ENCODE data around the gene AKAP1. TPM values are rescaled to one million over a fixed set of nuclear protein-coding genes. Genes with fewer than 3 reads are reported as not detected.
"Not testable (repeated sequence)": the region's sequence is repeated elsewhere in the genome, so short reads cannot be mapped to it uniquely, and the experiment has no call there.

Gene AKAP1
- total RNA-seq, 4 donors from 2014 or later, result 45.8 to 68.2 (median 54.9) TPM

- TF ChIP-seq POLR2A (IDR thresholded peaks at IDR 0.05), result no peak
- TF ChIP-seq CTCF (IDR thresholded peaks at IDR 0.05), result no peak
- intact Hi-C loops (cut with DNase I; ENCODE audit: low total_unique reads), result no loop called here
- 66 to 75% methylated on average over 4 of the region's 4 CpGs for WGBS, 2 donors
- no peak for DNase-seq (ENCODE audit: low spot score in 2 of 2)
- H3K4me3 ChIP-seq (ENCODE audit: low read depth, poor library complexity, severe bottlenecking), result no peak overlapping the region
These were observed 17.1 kb downstream of the AKAP1 start for GRCh38 chr17:57102122-57102521.

- WGBS, 2 donors, result 95 to 96% methylated on average over 12 of the region's 12 CpGs
- intact Hi-C loops (cut with DNase I; ENCODE audit: low total_unique reads); H3K4me3 ChIP-seq (ENCODE audit: low read depth, poor library complexity, severe bottlenecking); DNase-seq (ENCODE audit: low spot score in 2 of 2): not testable (repeated sequence)
These were observed 17.6 kb downstream of the AKAP1 start for GRCh38 chr17:57102660-57103059.

GRCh38 chr17:57104461-57105175 is 19.6 kb downstream of the AKAP1 start:
- no peak for TF ChIP-seq CTCF (IDR thresholded peaks at IDR 0.05)
- TF ChIP-seq POLR2A (IDR thresholded peaks at IDR 0.05), result no peak
- intact Hi-C loops (cut with DNase I; ENCODE audit: low total_unique reads), result no loop called here
- DNase-seq (ENCODE audit: low spot score in 2 of 2), result no peak
- 93% methylated on average over 6 to 7 of the region's 7 CpGs for WGBS, 2 donors
- H3K4me3 ChIP-seq (ENCODE audit: low read depth, poor library complexity, severe bottlenecking), result no peak overlapping the region

GRCh38 chr17:57105591-57105990 is 20.5 kb downstream of the AKAP1 start:
- DNase-seq (ENCODE audit: low spot score in 2 of 2), result no peak
- TF ChIP-seq CTCF (IDR thresholded peaks at IDR 0.05) (no peak), POLR2A (IDR thresholded peaks at IDR 0.05) (no peak)
- WGBS, 2 donors, result 83 to 93% methylated on average over 8 of the region's 8 CpGs
- intact Hi-C loops (cut with DNase I; ENCODE audit: low total_unique reads), result no loop called here
- H3K4me3 ChIP-seq (ENCODE audit: low read depth, poor library complexity, severe bottlenecking), result no peak overlapping the region

- intact Hi-C loops (cut with DNase I; ENCODE audit: low total_unique reads), result no loop called here
- no peak overlapping the region for H3K4me3 ChIP-seq (ENCODE audit: low read depth, poor library complexity, severe bottlenecking)
- 85% methylated on average over 17 of the region's 17 CpGs for WGBS, 2 donors
- no peak for TF ChIP-seq POLR2A (IDR thresholded peaks at IDR 0.05)
- no peak for TF ChIP-seq CTCF (IDR thresholded peaks at IDR 0.05)
- DNase-seq (ENCODE audit: low spot score in 2 of 2), result no peak
These were observed 21.2 kb downstream of the AKAP1 start for GRCh38 chr17:57106107-57106835.

GRCh38 chr17:57106836-57107497 is 21.9 kb downstream of the AKAP1 start:
- no peak overlapping the region for H3K4me3 ChIP-seq (ENCODE audit: low read depth, poor library complexity, severe bottlenecking)
- DNase-seq (ENCODE audit: low spot score in 2 of 2), result no peak
- 86 to 89% methylated on average over 13 to 14 of the region's 14 CpGs for WGBS, 2 donors
- TF ChIP-seq POLR2A (IDR thresholded peaks at IDR 0.05), result no peak
- no peak for TF ChIP-seq CTCF (IDR thresholded peaks at IDR 0.05)
- intact Hi-C loops (cut with DNase I; ENCODE audit: low total_unique reads), result no loop called here
